ENCODE results near the gene ZNF80.

The ZNF80 gene

GRCh38 chr3:114206342-114206741 lies 31.0 kb downstream of the ZNF80 start:
- Histone ChIP-seq H3K27ac (replicated peaks) (no peak overlapping the region), H3K4me3 (replicated peaks; ENCODE audit: insufficient read depth, low read length) (no peak overlapping the region), H3K27me3 (ENCODE audit: insufficient read depth, poor library complexity, severe bottlenecking) (peaks cover 2% of the 10 kb centered on the region)
- TF ChIP-seq CTCF (IDR thresholded peaks at IDR 0.05; ENCODE audit: insufficient read depth, low read length), result no peak
- TF ChIP-seq SPI1 (IDR thresholded peaks at IDR 0.05; ENCODE audit: borderline replicate concordance, low read depth), result no peak
- TF ChIP-seq REST (IDR thresholded peaks at IDR 0.05; ENCODE audit: insufficient replicate concordance, low read depth), result no peak
- TF ChIP-seq POLR2AphosphoS5 (IDR thresholded peaks at IDR 0.05; ENCODE audit: low read depth), result no peak
- no peak for TF ChIP-seq GABPA (IDR thresholded peaks at IDR 0.05; ENCODE audit: low read depth)
- no peak for DNase-seq (ENCODE audit: low read depth in 1 of 2, low spot score in 1 of 2)

- Histone ChIP-seq H3K27me3 (ENCODE audit: insufficient read depth, poor library complexity, severe bottlenecking) (peaks cover 2% of the 10 kb centered on the region), H3K27ac (replicated peaks) (no peak overlapping the region), H3K4me3 (replicated peaks; ENCODE audit: insufficient read depth, low read length) (no peak overlapping the region)
- DNase-seq (ENCODE audit: low read depth in 1 of 2, low spot score in 1 of 2), result no peak
- TF ChIP-seq SPI1 (IDR thresholded peaks at IDR 0.05; ENCODE audit: borderline replicate concordance, low read depth), result no peak
- no peak for TF ChIP-seq REST (IDR thresholded peaks at IDR 0.05; ENCODE audit: insufficient replicate concordance, low read depth)
- TF ChIP-seq GABPA (IDR thresholded peaks at IDR 0.05; ENCODE audit: low read depth), result no peak
- TF ChIP-seq CTCF (IDR thresholded peaks at IDR 0.05; ENCODE audit: insufficient read depth, low read length), result no peak
- no peak for TF ChIP-seq POLR2AphosphoS5 (IDR thresholded peaks at IDR 0.05; ENCODE audit: low read depth)
These were observed 31.8 kb downstream of the ZNF80 start for GRCh38 chr3:114205541-114205940.

GRCh38 chr3:114194750-114195149 lies 42.6 kb downstream of the ZNF80 start:
- no peaks in the 10 kb centered on the region for H3K27me3 ChIP-seq (ENCODE audit: insufficient read depth, poor library complexity, severe bottlenecking)
- DNase-seq (ENCODE audit: low read depth in 1 of 2, low spot score in 1 of 2), result no peak
- H3K27ac ChIP-seq (replicated peaks), result no peak overlapping the region
- H3K4me3 ChIP-seq (replicated peaks; ENCODE audit: insufficient read depth, low read length), result no peak overlapping the region
- TF ChIP-seq REST (IDR thresholded peaks at IDR 0.05; ENCODE audit: insufficient replicate concordance, low read depth), result no peak
- TF ChIP-seq CTCF (IDR thresholded peaks at IDR 0.05; ENCODE audit: insufficient read depth, low read length), result no peak
- no peak for TF ChIP-seq GABPA (IDR thresholded peaks at IDR 0.05; ENCODE audit: low read depth)
- TF ChIP-seq POLR2AphosphoS5 (IDR thresholded peaks at IDR 0.05; ENCODE audit: low read depth), result no peak
- no peak for TF ChIP-seq SPI1 (IDR thresholded peaks at IDR 0.05; ENCODE audit: borderline replicate concordance, low read depth)

Data from HL-60 (cell line).